Measurements from ENCODE around the gene RET.

RET gene

DNA sequence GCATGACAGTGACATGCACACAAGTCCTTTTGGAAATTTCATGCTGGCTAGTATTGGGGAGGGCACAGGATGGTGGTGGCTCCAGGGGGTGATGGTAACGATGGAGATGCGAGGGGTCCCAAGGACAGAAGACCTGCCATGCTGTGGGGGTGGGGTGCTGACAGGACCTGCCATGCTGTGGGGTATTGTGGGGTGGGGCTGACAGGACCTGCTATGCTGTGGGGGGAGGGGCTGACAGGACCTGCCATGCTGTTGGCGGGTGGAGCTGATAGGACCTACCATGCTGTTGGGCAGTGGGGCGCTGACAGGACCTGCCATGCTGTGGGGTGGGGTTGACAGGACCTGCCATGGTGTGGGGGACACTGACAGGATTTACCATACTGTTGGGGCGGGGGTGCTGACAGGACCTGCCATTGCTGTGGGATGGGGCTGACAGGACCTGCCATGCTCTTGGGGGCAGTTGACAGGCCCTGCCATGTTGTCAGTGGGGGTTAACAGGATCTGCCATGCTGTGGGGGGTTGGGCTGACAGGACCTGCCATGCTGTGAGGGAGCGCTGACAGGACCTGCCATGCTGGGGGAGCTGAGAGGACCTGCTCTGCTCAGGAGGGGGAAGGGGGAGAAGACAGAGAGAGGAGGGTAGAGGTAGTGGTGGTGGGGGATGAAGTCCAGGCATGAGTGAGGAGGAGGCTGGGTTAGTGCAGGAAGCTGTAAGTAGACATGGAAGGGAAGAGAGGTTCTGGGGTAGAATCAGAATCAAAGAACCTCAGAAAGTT lies 36.2 kb upstream of the RET start:
- TF ChIP-seq, protein P1, sequence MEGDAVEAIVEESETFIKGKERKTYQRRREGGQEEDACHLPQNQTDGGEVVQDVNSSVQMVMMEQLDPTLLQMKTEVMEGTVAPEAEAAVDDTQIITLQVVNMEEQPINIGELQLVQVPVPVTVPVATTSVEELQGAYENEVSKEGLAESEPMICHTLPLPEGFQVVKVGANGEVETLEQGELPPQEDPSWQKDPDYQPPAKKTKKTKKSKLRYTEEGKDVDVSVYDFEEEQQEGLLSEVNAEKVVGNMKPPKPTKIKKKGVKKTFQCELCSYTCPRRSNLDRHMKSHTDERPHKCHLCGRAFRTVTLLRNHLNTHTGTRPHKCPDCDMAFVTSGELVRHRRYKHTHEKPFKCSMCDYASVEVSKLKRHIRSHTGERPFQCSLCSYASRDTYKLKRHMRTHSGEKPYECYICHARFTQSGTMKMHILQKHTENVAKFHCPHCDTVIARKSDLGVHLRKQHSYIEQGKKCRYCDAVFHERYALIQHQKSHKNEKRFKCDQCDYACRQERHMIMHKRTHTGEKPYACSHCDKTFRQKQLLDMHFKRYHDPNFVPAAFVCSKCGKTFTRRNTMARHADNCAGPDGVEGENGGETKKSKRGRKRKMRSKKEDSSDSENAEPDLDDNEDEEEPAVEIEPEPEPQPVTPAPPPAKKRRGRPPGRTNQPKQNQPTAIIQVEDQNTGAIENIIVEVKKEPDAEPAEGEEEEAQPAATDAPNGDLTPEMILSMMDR (conservative IDR thresholded peaks at IDR 0.05; ENCODE audit: low read depth, low read length): no peak
- H3K4me3 ChIP-seq (ENCODE audit: low read length): no peak overlapping the region
- no peak for DNase-seq (ENCODE audit: low read depth)

DNA sequence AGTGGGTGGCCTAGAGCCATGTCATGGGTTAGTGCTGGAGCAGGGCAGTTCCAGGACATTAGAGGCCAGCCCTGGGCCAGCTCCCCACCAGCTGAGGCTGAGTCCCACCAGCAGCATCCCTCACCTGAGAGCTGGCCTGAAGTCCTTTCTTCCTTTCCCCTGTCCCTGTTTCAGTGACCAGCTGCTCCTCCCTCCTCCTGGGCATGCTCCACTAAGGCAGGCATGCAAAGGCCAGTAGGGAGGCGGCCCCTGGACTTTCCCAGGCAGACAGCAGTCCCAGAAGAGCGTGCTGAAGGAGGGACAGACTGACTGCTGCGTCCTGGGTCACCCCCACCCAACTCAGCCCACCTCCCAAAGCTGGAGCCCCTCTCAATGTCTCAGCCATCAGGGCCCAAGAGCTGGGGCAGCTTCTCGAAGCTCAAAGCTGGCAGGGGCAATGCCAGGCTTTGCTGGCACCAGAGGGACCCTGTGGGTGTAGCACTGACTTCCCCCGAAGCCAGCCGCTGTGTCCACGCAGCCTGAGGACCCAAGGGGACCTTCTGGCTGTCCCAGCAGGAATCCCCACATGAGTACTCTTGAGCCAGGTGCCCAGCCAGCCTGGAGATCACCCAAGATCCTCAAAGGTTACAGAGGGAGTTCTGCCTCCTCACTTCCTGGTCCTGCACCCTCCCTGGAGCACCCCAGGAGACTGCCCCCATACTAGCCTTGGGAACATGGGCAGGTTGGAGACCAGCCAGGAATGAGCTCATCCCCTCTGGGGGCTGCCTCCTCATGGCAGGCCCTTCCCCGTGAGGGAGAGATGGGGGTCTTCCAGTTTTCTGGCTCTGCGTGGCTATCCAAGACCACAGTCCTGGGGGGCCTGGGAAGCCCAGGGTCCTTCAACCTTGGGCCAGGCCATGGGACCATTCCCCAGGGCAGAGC lies 35.2 kb upstream of the RET start:
- no peak for DNase-seq (ENCODE audit: low read depth)
- TF ChIP-seq, protein P1 (conservative IDR thresholded peaks at IDR 0.05; ENCODE audit: low read depth, low read length): no peak

DNA sequence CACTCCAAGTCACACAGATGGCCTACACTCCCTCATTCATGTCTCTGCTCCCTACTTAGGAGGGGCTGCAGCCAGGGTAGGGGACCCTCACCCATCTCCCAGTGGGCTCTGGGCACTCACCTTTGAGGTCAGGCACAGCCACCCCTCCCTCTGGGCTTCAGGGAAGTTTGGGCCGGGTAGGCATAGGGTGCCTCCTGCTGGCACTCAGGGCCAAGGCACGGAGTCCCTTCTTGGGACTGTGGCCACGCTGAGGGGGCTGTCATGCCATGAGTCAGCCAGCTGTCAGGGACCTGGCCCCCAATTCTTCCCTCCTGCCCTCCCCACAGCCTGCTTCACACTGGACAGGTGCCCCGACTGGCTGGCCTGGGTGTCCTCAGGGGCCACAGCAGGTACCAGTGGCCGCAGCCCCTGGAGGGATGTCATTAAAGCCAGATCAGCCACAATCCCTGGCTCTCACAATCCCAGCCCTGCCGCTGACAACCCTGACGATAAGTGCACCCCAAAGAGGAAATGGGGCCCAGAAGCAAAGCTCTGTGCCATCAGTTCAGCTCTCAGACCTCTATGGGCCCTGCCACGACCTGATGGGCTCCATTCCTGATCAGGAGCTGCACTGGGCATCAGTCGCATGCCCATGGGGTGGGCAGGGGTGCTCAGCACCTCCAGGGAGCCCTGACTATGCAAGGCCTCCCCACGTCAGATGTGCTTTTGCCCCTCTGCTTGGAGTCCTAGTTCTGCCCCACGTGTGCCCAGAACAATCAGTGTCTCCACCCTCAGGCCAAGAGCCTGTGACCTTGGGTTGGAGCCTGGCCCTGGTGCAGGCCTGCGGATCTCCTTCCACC lies 34.1 kb upstream of the RET start:
- no peak for DNase-seq (ENCODE audit: low read depth)
- TF ChIP-seq, protein P1 (conservative IDR thresholded peaks at IDR 0.05; ENCODE audit: low read depth, low read length): no peak
- no peak overlapping the region for H3K4me3 ChIP-seq (ENCODE audit: low read length)

More for the DNA sequence above, 35.2 kb upstream of the RET start:
- H3K4me3 ChIP-seq (ENCODE audit: low read length): no peak overlapping the region

DNA sequence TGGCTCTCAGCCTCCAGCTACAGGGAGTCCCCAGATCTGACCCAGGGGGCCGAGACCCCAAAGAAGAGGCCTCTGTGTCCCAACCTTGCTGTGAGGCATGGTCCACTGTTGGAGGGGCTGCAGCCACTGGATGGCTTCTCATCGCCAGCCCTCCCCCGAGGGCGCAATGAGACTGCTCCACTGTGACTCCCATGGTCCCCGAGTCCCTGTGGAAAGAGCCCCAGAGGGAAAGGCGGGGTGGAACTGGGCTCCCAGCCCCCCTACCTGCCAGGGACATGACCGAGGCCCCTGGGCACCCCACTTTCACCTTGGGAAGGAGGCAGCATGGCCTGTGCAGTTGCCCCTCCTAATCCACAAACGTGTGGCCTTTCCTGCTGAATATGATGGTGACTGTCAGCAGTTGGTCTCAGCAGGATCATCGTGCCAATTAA lies 33.5 kb upstream of the RET start:
- TF ChIP-seq, protein P1 (conservative IDR thresholded peaks at IDR 0.05; ENCODE audit: low read depth, low read length): no peak
- H3K4me3 ChIP-seq (ENCODE audit: low read length): no peak overlapping the region
- no peak for DNase-seq (ENCODE audit: low read depth)

- H3K4me3 ChIP-seq (ENCODE audit: low read length): no peak overlapping the region
- TF ChIP-seq, protein P1 (conservative IDR thresholded peaks at IDR 0.05; ENCODE audit: low read depth, low read length): no peak
- no peak for DNase-seq (ENCODE audit: low read depth)
Measured at GRCh38 chr10:43043773-43044447, 33.0 kb upstream of the RET start.

- DNase-seq (ENCODE audit: low read depth): no peak
- H3K4me3 ChIP-seq (ENCODE audit: low read length): no peak overlapping the region
- TF ChIP-seq, protein P1 (conservative IDR thresholded peaks at IDR 0.05; ENCODE audit: low read depth, low read length): no peak
Measured at GRCh38 chr10:43044448-43044921, 32.4 kb upstream of the RET start.
